Measurements from ENCODE around the gene COX7A2. TPM values are rescaled to one million over a fixed set of nuclear protein-coding genes. Genes with fewer than 3 reads are reported as not detected.
A peak's percentile ranks its signal among the peaks of the same experiment; 100 is the strongest.

The COX7A2 gene
- total and polyA plus RNA-seq, 10 of the 15 experiments (the other 5 are each of a cell fraction or from before 2014, with no cell fraction given): 199 to 1,834 (median 576) TPM

GRCh38 chr6:75243333-75244062, at the start of gene COX7A2 (continued):
- TF ChIP-seq SIN3A (IDR thresholded peaks at IDR 0.05; ENCODE audit: low read depth, low read length) (peak; percentile 26; the same call in 1 of the 2 replicates), IRF5 (IDR thresholded peaks at IDR 0.05; ENCODE audit: borderline replicate concordance) (no peak), CTCF (IDR thresholded peaks at IDR 0.05 in 2 of 3, conservative IDR thresholded peaks at IDR 0.05 in 1 of 3; ENCODE audit: control insufficient read depth in 2 of 3, extremely low read depth in 1 of 3, insufficient read depth in 1 of 3, low read depth in 3 of 3, low read length in 3 of 3) (no peak), HDAC2 (IDR thresholded peaks at IDR 0.05) (no peak)

- in situ Hi-C loops (cut with MboI): no loop called here
- intact Hi-C loops (cut with micrococcal nuclease; ENCODE audit: unreplicated experiment): no loop called here
- WGBS (ENCODE audit: insufficient coverage, insufficient replicate concordance, low lambda C conversion rate, missing lambda C conversion rate): 100% methylated on average over 2 of the region's 2 CpGs
- TF ChIP-seq, protein P1, sequence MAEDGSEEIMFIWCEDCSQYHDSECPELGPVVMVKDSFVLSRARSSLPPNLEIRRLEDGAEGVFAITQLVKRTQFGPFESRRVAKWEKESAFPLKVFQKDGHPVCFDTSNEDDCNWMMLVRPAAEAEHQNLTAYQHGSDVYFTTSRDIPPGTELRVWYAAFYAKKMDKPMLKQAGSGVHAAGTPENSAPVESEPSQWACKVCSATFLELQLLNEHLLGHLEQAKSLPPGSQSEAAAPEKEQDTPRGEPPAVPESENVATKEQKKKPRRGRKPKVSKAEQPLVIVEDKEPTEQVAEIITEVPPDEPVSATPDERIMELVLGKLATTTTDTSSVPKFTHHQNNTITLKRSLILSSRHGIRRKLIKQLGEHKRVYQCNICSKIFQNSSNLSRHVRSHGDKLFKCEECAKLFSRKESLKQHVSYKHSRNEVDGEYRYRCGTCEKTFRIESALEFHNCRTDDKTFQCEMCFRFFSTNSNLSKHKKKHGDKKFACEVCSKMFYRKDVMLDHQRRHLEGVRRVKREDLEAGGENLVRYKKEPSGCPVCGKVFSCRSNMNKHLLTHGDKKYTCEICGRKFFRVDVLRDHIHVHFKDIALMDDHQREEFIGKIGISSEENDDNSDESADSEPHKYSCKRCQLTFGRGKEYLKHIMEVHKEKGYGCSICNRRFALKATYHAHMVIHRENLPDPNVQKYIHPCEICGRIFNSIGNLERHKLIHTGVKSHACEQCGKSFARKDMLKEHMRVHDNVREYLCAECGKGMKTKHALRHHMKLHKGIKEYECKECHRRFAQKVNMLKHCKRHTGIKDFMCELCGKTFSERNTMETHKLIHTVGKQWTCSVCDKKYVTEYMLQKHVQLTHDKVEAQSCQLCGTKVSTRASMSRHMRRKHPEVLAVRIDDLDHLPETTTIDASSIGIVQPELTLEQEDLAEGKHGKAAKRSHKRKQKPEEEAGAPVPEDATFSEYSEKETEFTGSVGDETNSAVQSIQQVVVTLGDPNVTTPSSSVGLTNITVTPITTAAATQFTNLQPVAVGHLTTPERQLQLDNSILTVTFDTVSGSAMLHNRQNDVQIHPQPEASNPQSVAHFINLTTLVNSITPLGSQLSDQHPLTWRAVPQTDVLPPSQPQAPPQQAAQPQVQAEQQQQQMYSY (CRISPR knock-in tag; IDR thresholded peaks at IDR 0.05): no peak
- TF ChIP-seq POLR2A (IDR thresholded peaks at IDR 0.05; ENCODE audit: low read depth, low read length) (no peak), ZNF622 (IDR thresholded peaks at IDR 0.05) (no peak), SPI1 (IDR thresholded peaks at IDR 0.05; ENCODE audit: borderline replicate concordance, insufficient read depth, low read depth, low read length) (no peak), MEF2A (IDR thresholded peaks at IDR 0.05; ENCODE audit: insufficient read depth, low read depth, low read length) (no peak)
- TF ChIP-seq, protein P2, sequence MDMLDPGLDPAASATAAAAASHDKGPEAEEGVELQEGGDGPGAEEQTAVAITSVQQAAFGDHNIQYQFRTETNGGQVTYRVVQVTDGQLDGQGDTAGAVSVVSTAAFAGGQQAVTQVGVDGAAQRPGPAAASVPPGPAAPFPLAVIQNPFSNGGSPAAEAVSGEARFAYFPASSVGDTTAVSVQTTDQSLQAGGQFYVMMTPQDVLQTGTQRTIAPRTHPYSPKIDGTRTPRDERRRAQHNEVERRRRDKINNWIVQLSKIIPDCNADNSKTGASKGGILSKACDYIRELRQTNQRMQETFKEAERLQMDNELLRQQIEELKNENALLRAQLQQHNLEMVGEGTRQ (IDR thresholded peaks at IDR 0.05; ENCODE audit: borderline replicate concordance, low read depth, low read length): no peak
- DNase-seq (ENCODE audit: low read depth, low spot score): no peak
- ChIA-PET POLR2A (no interaction called here), SMC1A (ENCODE audit: uncharacterized antibody, unreplicated experiment) (interaction anchor here (0.9 to 1.6 kb wide), 4 partner anchors 15 to 236 kb away, joined by 3 to 4 read pairs (median 4); no protein-coding TSS in a partner anchor), CTCF (interaction anchor here (0.9 kb wide), 1 partner anchor 18 kb away, joined by 3 read pairs; no protein-coding TSS in a partner anchor), RAD21 (ENCODE audit: unreplicated experiment) (interaction anchor here (1.2 to 1.8 kb wide), 2 partner anchors 24 to 235 kb away, joined by 3 to 5 read pairs; no protein-coding TSS in a partner anchor)
- Histone ChIP-seq H3K4me1 (ENCODE audit: control insufficient read depth, insufficient read depth, low read length) (no peaks in the 10 kb centered on the region), H3K36me3 (ENCODE audit: control insufficient read depth in 2 of 2, insufficient read depth in 2 of 2, low read length in 1 of 2) (0 out of 4 replicates have a peak, but pooled peaks cover 0 to 3% of the 10 kb centered on the region in 2 experiments), H3K79me2 (ENCODE audit: control insufficient read depth, insufficient read depth, low read length) (peaks cover 12% of the 10 kb centered on the region), H3K27ac (ENCODE audit: control insufficient read depth, insufficient read depth) (no peak overlapping the region), H3K9ac (ENCODE audit: control insufficient read depth, insufficient read depth, low read length) (no peak overlapping the region), H2AFZ (ENCODE audit: control insufficient read depth, low read depth, low read length) (no peak overlapping the region), H3K9me3 (replicated peaks; ENCODE audit: control insufficient read depth, insufficient read depth, low read length) (no peaks in the 10 kb centered on the region), H4K20me1 (ENCODE audit: control insufficient read depth, insufficient read depth) (no peaks in the 10 kb centered on the region), H3K4me3 (no peak overlapping the region), H3K27me3 (replicated peaks in 1 of 2; ENCODE audit: control insufficient read depth in 2 of 2, insufficient read depth in 2 of 2, low read length in 1 of 2) (no peaks in the 10 kb centered on the region), H3K4me2 (ENCODE audit: control insufficient read depth, insufficient read depth) (no peak overlapping the region)
- no peak for ATAC-seq
- no peak for FAIRE-seq
- BruUV-seq (replicated peaks): no TSS peak
Observed at GRCh38 chr6:75292555-75292954, 49.0 kb upstream of the COX7A2 start.

Data from GM12878 (cell line).